Spleen (tissue), 7 donors: Measurements from ENCODE around the gene ZNF678.

Experiments
- POLR2A ChIP-seq, 3 donors: fragments of 450-650 bp; IDR thresholded peaks; one replicate each; pipeline ENCODE4 v1.5.1; 2017; ENCODE audit warnings: antibody characterized with exemption in 3 of 3, mild to moderate bottlenecking in 1 of 3
- TF ChIP-seq, protein P1 (sequence below), 11 experiments: fragments of 200-600 bp in 7 of 11; fragments of 450-650 bp in 4 of 11; sonication (generic) in 4 of 11; IDR thresholded peaks in 8 of 11; conservative IDR thresholded peaks in 3 of 11; 1 replicate in 7 of 11; 2 replicates in 4 of 11; pipeline versions ENCODE4 v1.4.0 to v1.8.0; 2016 to 2021; ENCODE audit warnings: antibody characterized with exemption in 11 of 11, inconsistent platforms in 4 of 11, mild to moderate bottlenecking in 1 of 11
- donor health status: DM: no; HTN: no; CAD: no; lungs with moderate emphysema.
- donor health status: DM: no; HTN: no; CAD: no.
- donor health status: DM: no; HTN: no; CAD: no.

DNA sequence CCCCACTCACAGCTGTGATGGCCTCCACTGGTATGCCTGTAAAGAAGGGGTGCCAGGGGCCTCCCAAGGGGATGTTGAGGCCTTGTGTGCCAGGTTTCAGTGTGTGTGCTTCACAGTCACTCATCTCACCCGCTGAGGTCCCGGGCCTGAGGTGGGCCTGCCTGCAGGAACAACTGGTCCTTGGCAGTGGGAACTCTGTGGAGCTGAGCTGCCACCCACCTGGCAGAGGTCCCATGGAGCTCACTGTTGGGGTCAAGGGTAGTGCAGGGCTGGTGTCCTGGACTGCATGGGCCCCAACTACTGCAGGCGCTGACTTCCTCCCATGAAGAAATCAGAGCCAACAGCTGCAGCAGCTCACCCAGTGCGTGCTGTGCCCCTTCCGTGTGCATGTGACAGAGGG is 17.3 kb upstream of the ZNF678 start:
- TF ChIP-seq, protein P1, sequence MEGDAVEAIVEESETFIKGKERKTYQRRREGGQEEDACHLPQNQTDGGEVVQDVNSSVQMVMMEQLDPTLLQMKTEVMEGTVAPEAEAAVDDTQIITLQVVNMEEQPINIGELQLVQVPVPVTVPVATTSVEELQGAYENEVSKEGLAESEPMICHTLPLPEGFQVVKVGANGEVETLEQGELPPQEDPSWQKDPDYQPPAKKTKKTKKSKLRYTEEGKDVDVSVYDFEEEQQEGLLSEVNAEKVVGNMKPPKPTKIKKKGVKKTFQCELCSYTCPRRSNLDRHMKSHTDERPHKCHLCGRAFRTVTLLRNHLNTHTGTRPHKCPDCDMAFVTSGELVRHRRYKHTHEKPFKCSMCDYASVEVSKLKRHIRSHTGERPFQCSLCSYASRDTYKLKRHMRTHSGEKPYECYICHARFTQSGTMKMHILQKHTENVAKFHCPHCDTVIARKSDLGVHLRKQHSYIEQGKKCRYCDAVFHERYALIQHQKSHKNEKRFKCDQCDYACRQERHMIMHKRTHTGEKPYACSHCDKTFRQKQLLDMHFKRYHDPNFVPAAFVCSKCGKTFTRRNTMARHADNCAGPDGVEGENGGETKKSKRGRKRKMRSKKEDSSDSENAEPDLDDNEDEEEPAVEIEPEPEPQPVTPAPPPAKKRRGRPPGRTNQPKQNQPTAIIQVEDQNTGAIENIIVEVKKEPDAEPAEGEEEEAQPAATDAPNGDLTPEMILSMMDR (IDR thresholded peaks at IDR 0.05 in 8 of 11, conservative IDR thresholded peaks at IDR 0.05 in 3 of 11) = no peak
- TF ChIP-seq POLR2A (IDR thresholded peaks at IDR 0.05) = no peak
